Caco-2 (cell line): ENCODE results near the gene FANCC. TPM values are rescaled to one million over a fixed set of nuclear protein-coding genes. Genes with fewer than 3 reads are reported as not detected.

Source experiments
- BruUV-seq: library from RNA; stranded (reverse); fragments of 400-500 nt; replicated peaks from 2 replicates; lab custom pipeline; 2021; lab: Mats Ljungman, UMichigan
- CTCF ChIA-PET: fragments of 300-600 bp; sonication (Branson Sonifier 250); formaldehyde crosslinking; loops from one replicate; lab custom pipeline; 2022; ENCODE audit warnings: antibody characterized with exemption; lab: Charles Lee
- POLR2A ChIA-PET: fragments of 300-600 bp; sonication (Branson Sonifier 250); formaldehyde crosslinking; loops from one replicate; lab custom pipeline; 2022; ENCODE audit warnings: antibody characterized with exemption; lab: Charles Lee
- DNase-seq, 2 experiments: peaks; one replicate each; pipeline versions ENCODE4 v3.0.0 to v3.0.0-alpha.2; 2020 to 2022
- H3K27me3 ChIP-seq: replicated peaks from 2 replicates; pipeline ENCODE4 v1.6.0; 2011; ENCODE audit warnings: low read length; ENCODE audit not compliant: control insufficient read depth, insufficient read depth
- H3K36me3 ChIP-seq: 2 replicates; pipeline ENCODE4 v1.5.1; 2011; ENCODE audit warnings: low read length; ENCODE audit not compliant: control insufficient read depth, insufficient read depth
- H3K4me1 ChIP-seq: fragments of 250-450 bp; sonication (Bioruptor Pico); 2 replicates; pipeline ENCODE4 v1.5.1; 2020; ENCODE audit warnings: mild to moderate bottlenecking
- H3K4me3 ChIP-seq: 2 replicates; pipeline ENCODE4 v1.5.1; 2011; ENCODE audit warnings: low read depth, mild to moderate bottlenecking, control low read depth, low read length
- H3K9me3 ChIP-seq: fragments of 250-450 bp; sonication (Bioruptor Pico); 2 replicates; pipeline ENCODE4 v1.5.1; 2020; ENCODE audit warnings: mild to moderate bottlenecking, moderate library complexity
- H3K27ac Mint-ChIP-seq: one replicate; pipeline ENCODE4 v1.8.0; 2022; ENCODE audit warnings: mixed read lengths; ENCODE audit not compliant: unreplicated experiment
- H3K27me3 Mint-ChIP-seq: one replicate; pipeline ENCODE4 v1.8.0; 2022; ENCODE audit warnings: mixed read lengths; ENCODE audit not compliant: insufficient read depth, unreplicated experiment
- H3K36me3 Mint-ChIP-seq: one replicate; pipeline ENCODE4 v1.8.0; 2022; ENCODE audit warnings: mild to moderate bottlenecking, mixed read lengths; ENCODE audit not compliant: insufficient read depth, unreplicated experiment
- H3K4me1 Mint-ChIP-seq: one replicate; pipeline ENCODE4 v1.8.0; 2022; ENCODE audit warnings: low read depth, mixed read lengths; ENCODE audit not compliant: unreplicated experiment
- H3K4me3 Mint-ChIP-seq: one replicate; pipeline ENCODE4 v1.8.0; 2022; ENCODE audit warnings: mild to moderate bottlenecking, moderate library complexity, mixed read lengths; ENCODE audit not compliant: unreplicated experiment
- H3K9me3 Mint-ChIP-seq: one replicate; pipeline ENCODE4 v1.8.0; 2022; ENCODE audit warnings: mixed read lengths; ENCODE audit not compliant: unreplicated experiment
- CTCF ChIP-seq, 2 experiments: fragments of 200-600 bp in 1 of 2; IDR thresholded peaks; 1 replicate in 1 of 2; 2 replicates in 1 of 2; pipeline versions ENCODE4 v1.5.1 to v1.8.0; 2011 to 2022; ENCODE audit warnings: antibody characterized with exemption in 1 of 2, control low read depth in 1 of 2, inconsistent platforms in 1 of 2, low read depth in 1 of 2, low read length in 1 of 2, mild to moderate bottlenecking in 1 of 2, moderate library complexity in 1 of 2; ENCODE audit not compliant: insufficient read depth in 1 of 2, severe bottlenecking in 1 of 2, unreplicated experiment in 1 of 2
- intact Hi-C: fragments of 100-400 bp; cut with micrococcal nuclease; formaldehyde crosslinking; loops from one replicate; pipeline ENCODE4 v1.10.0; 2022; ENCODE audit not compliant: unreplicated experiment
- total RNA-seq: library from RNA; stranded (reverse); gene quantifications from 2 replicates; pipeline ENCODE4 v1.2.3, GENCODE V29; 2022

The FANCC gene
- total RNA-seq, 1 experiment from 2014 or later, result 29.2 TPM

- no peaks in the 10 kb centered on the region for H3K27me3 ChIP-seq
- CTCF ChIA-PET, result interaction anchor here (0.6 to 2.1 kb wide), 4 partner anchors 75 to 1076 kb away, joined by 4 to 10 read pairs (median 6); no protein-coding TSS in a partner anchor
- peak; percentile 60 to 68 for DNase-seq
- H3K4me1 ChIP-seq, result peaks cover 31% of the 10 kb centered on the region
- no peaks in the 10 kb centered on the region for H3K9me3 ChIP-seq
- Mint-ChIP-seq H3K9me3 (peaks cover 9% of the 10 kb centered on the region), H3K36me3 (peaks cover 8% of the 10 kb centered on the region), H3K27ac (peak overlapping the region; percentile 83), H3K27me3 (no peaks in the 10 kb centered on the region), H3K4me1 (peaks cover 33% of the 10 kb centered on the region), H3K4me3 (peak overlapping the region; percentile 61)
- no peaks in the 10 kb centered on the region for H3K36me3 ChIP-seq
- no peak overlapping the region for H3K4me3 ChIP-seq
- intact Hi-C loops, result loop anchor here (1.0 to 5.0 kb wide), 5 partner anchors 61 to 600 kb away; no protein-coding TSS in a partner anchor
- TF ChIP-seq CTCF (IDR thresholded peaks at IDR 0.05; ENCODE audit: insufficient read depth in 1 of 2, low read depth in 1 of 2, low read length in 1 of 2, severe bottlenecking in 1 of 2, unreplicated experiment in 1 of 2), result peak; percentile 36 to 53
- no TSS peak for BruUV-seq
- POLR2A ChIA-PET, result no interaction called here
These were observed 48.8 kb downstream of the FANCC start for GRCh38 chr9:95268681-95269080.

- peaks cover 33% of the 10 kb centered on the region for H3K4me1 Mint-ChIP-seq
- H3K4me1 ChIP-seq, result peaks cover 36% of the 10 kb centered on the region
- ChIA-PET POLR2A (no interaction called here), CTCF (no interaction called here)
- no peak for TF ChIP-seq CTCF (IDR thresholded peaks at IDR 0.05; ENCODE audit: insufficient read depth in 1 of 2, low read depth in 1 of 2, low read length in 1 of 2, severe bottlenecking in 1 of 2, unreplicated experiment in 1 of 2)
- intact Hi-C loops, result loop anchor here (5.0 kb wide), 1 partner anchor 161 kb away; no protein-coding TSS in a partner anchor
- no peaks in the 10 kb centered on the region for H3K36me3 Mint-ChIP-seq
- no peak overlapping the region for H3K27ac Mint-ChIP-seq
- H3K27me3 ChIP-seq, result no peaks in the 10 kb centered on the region
- no peak overlapping the region for H3K4me3 ChIP-seq
- no peaks in the 10 kb centered on the region for H3K9me3 ChIP-seq
- no peaks in the 10 kb centered on the region for H3K27me3 Mint-ChIP-seq
- H3K36me3 ChIP-seq, result no peaks in the 10 kb centered on the region
- no TSS peak for BruUV-seq
- peaks cover 9% of the 10 kb centered on the region for H3K9me3 Mint-ChIP-seq
- DNase-seq, result no peak
- H3K4me3 Mint-ChIP-seq, result no peak overlapping the region
These were observed 50.9 kb downstream of the FANCC start for GRCh38 chr9:95266649-95267048.

GRCh38 chr9:95265960-95266359 lies 51.5 kb downstream of the FANCC start:
- H3K9me3 Mint-ChIP-seq, result peaks cover 2% of the 10 kb centered on the region
- CTCF ChIA-PET, result no interaction called here
- intact Hi-C loops, result loop anchor here (2.0 to 5.0 kb wide), 2 partner anchors 51 to 161 kb away; partner anchors contain the start of gene FANCC

More at GRCh38 chr9:95265960-95266359, 51.5 kb downstream of the FANCC start:
- H3K4me3 Mint-ChIP-seq, result no peak overlapping the region
- no peaks in the 10 kb centered on the region for H3K27me3 Mint-ChIP-seq
- peaks cover 35% of the 10 kb centered on the region for H3K4me1 ChIP-seq
- BruUV-seq, result no TSS peak
- no peak overlapping the region for H3K27ac Mint-ChIP-seq
- H3K4me1 Mint-ChIP-seq, result peaks cover 27% of the 10 kb centered on the region
- POLR2A ChIA-PET, result interaction anchor here (0.6 kb wide), 1 partner anchor 202 kb away, joined by 3 read pairs; no protein-coding TSS in a partner anchor
- TF ChIP-seq CTCF (IDR thresholded peaks at IDR 0.05; ENCODE audit: insufficient read depth in 1 of 2, low read depth in 1 of 2, low read length in 1 of 2, severe bottlenecking in 1 of 2, unreplicated experiment in 1 of 2), result no peak
- no peaks in the 10 kb centered on the region for H3K9me3 ChIP-seq
- H3K27me3 ChIP-seq, result no peaks in the 10 kb centered on the region
- H3K36me3 Mint-ChIP-seq, result no peaks in the 10 kb centered on the region
- no peak for DNase-seq
- no peak overlapping the region for H3K4me3 ChIP-seq
- no peaks in the 10 kb centered on the region for H3K36me3 ChIP-seq
